D341Med (cell line): ENCODE results near the gene CYP2W1.

Experiments used
- DNase-seq: peaks from one replicate; pipeline ENCODE4 v3.0.0; 2012; ENCODE audit warnings: low spot score

Gene CYP2W1

DNA sequence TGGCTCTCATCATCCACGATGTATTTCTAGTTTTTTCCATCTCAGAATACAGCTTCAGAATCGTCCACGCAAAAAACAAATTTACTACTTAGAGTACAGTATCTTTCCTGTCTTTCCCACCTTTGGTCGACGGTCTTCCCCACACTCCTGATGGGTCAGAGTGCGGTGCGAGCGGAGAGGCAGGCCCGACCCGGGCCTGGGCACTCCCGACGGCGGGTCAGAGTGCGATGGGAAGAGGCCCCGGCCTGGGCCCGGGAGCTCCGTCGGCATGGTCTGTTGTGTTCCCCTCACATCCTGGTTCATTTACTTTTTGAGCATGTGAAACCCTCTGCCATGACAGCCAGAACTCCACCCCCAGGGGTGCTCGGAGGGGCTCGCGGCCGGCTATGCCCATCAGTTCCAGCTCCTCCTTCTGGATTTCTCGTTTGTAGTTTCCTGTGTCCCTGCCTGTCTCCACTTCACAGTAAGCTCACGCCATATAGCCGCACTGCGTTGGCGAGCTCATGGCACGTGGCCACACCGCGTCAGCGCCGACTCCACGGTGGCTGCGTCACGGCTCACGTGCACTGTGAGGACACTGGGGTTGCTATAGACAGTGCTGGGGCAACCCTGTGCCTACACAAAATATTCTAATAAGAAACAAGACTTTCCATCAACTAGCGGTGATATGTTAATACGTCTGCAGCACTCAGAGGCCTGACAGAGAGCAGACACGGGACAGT, 15.5 kb upstream of the CYP2W1 start:
- DNase-seq = no peak

GRCh38 chr7:968205-969105, 14.5 kb upstream of the CYP2W1 start:
- DNase-seq = no peak

GRCh38 chr7:969403-969802, 13.6 kb upstream of the CYP2W1 start:
- DNase-seq = no peak

DNA sequence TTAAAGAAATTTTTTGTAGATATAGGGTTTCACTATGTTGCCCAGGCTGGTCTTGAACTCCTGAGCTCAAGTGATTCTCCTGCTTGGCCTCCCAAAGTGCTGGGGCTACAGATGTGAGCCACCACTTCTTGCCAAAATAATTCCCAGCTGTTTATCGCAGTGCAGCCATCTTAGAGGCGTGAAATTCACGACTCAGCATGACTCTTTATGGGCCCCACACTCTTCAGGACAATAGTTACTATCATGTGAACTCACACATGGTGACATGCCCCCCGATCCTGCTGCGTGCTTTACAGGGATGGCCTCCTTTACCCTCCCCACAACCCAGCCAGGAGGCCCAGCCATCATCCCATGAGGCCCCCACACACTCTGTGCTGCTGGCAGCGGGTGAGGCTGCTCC, 12.2 kb upstream of the CYP2W1 start:
- no peak for DNase-seq

- no peak for DNase-seq
Measured at GRCh38 chr7:972110-972509, 10.9 kb upstream of the CYP2W1 start.

DNA sequence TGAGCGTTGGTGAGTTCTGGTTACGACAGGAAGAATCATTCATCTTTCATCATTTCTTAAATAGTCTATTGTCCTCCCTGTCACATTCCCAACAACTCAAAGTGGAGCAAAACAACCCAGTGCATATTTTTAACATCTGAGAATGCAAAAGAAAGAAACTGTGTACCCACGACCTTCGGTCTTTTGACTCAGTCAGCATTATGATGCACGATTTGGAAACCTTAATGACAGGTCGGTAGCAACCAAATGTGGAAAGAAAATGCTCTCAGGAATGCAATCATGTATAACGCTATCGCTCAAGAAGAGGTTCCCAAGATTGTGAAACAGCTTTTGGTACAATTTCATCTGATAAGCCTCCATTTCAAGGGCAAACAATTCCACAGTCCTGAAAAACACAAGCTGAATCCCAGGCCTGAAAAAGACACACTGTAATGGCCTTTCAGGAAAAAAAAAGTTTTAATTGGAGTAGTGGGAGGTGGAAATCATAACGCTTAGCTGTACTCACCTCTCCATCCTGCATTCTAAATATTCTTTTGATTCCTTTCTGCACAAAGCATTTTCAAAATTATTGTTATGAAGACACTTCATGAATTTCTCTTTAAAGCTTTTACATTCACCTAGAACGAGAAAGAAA, 10.2 kb upstream of the CYP2W1 start:
- no peak for DNase-seq

DNA sequence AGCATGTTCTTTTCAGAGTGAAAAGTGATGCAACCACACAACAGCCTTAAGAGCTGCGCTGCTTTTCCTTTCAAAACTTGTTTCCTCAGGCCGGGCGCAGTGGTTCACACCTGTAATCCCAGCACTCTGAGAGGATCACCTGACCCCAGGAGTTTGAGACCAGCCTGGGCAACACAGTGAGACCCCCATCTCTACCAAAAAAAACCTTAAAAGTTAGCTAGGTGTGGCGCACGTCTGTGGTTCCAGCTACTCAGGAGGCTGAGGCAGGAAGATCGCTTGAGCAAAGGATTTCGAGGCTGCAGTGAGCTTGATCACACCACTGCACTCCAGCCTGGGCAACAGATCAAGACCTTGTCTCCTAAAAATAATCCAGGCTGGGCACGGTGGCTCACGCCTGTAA, 9.7 kb upstream of the CYP2W1 start:
- no peak for DNase-seq

DNA sequence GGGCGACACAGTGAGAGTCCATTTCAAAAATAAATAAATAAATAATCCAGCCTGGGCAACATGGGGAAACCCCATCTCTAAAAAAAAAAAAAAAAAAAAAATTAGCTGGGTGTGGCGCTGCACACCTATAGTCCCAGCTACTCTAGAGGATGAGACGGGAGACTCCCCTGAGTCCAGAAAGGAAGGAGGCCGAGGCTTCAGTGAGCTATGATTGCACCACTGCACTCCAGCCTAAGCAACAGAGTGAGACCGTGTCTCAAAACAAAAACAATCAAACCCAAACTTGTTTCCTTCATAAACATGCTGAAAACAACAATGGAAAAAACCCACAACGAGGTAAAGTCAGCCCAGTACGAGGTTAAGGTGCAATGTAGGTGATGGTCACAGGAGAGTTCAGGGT, 8.8 kb upstream of the CYP2W1 start:
- no peak for DNase-seq

GRCh38 chr7:974820-975681, 7.9 kb upstream of the CYP2W1 start, which contains the start of gene COX19:
COX19 (minus strand) TSS chr7:975549; CDS start chr7:975509, 40 bp downstream.
- peak; percentile 98 for DNase-seq

GRCh38 chr7:975702-976473, 7.1 kb upstream of the CYP2W1 start:
- no peak for DNase-seq

DNA sequence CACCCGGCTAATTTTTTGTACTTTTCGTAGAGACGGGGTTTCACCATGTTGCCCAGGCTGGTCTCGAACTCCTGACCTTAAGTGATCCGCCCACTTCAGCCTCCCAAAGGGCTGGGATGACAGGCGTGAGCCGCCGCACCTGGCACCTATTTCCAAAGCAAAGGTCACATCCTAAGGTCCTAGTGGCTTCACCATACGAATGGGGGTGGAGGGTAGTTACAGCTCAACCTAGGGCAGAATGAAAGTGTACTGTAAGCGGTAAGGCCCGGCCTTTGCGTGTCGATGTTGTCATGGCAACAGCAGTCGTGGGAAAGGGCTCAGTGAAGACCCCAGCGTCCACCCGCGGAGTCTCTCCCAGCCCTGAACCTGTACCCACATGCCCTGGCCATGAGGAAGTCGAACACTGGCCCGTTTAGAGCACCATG, 6.1 kb upstream of the CYP2W1 start:
- DNase-seq = no peak

GRCh38 chr7:977326-978048, 5.5 kb upstream of the CYP2W1 start:
- no peak for DNase-seq

- peak; percentile 69 for DNase-seq
Measured at GRCh38 chr7:978049-978346, 5.0 kb upstream of the CYP2W1 start.

DNA sequence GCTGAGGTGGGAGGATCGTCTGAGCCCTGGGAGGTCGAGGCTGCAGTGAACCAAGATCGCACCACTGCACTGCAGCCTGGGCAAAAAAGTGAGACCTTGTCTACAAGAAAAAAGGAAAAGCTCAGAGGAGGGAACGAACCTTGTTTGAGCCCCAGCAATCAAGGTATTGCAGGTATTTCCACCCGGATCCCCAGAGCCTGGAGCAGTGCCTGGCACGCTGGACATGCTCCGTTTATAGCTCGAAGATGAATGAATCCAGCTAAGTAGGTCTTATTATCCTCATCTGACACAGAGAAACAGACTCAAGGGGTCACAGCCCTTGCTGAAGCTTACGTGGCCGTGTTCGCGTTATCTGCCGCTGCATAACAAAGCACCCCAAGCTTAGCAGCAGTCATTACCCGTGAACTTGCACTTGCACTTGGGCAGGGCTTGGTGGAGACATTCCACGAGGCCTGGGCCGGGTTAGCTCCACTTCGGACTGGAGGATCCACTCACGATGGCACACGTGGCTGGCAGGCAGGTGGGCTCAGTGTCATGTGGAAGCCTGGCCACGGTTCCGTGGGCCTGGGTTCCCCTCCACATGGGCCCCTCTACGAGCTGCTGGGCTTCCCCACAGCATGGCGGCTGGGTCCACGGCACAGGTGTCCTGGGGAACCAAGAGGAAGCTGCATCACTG, 4.4 kb upstream of the CYP2W1 start:
- DNase-seq = no peak

DNA sequence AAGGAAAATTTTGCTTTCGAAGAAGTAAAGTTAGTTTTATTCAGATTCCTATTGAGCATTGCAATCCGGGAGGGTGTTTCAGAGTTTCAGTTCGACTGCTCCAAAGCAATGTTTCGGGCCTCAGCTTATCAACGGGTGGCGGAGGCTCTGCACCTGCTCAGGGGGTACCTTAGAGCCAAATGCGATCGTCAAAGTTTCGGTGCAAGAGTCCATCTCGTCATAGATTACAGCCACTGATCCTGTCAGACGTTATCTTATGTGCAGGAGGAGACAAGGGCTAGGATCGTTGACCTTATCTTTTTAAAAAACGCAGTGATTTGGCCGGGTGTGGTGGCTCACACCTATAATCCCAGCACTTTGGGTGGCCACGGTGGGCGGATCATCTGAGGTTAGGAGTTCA, 3.8 kb upstream of the CYP2W1 start:
- no peak for DNase-seq

- no peak for DNase-seq
Measured at GRCh38 chr7:979886-980571, 3.0 kb upstream of the CYP2W1 start.

DNA sequence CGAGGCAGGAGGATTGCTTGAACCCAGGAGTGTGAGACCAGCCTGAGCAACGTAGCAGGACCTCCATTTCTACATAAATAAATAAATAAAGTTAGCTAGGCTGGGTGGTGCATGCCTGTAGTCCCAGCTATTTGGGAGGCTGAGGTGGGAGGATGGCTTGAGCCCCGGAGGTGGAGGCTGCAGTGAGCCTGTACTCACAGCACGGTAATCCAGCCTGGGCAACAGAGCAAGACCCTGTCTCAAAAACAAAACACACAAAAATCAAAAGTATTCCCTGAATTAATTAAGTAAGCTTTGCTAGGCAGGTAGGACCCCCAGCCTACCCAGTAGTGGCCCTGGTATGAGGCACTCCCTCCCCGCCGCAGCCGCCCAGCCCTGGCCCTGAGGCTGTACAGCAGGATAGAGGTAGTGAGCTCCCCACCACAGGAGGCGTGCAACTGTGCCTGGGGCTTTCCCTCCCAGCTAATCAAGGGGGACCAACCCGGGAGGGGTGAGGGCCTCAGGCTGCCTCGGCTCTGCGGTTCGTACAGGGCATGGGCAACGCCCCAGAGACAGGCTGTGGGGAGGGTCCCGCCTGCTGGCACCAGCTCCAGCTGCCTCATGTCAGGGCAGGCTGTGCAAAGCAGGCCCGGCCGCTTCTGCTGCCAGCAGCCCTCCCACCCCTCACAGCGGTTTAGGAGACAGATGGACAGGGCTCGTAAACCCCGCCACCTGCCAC, 1.0 kb upstream of the CYP2W1 start:
- DNase-seq = peak; percentile 86

DNA sequence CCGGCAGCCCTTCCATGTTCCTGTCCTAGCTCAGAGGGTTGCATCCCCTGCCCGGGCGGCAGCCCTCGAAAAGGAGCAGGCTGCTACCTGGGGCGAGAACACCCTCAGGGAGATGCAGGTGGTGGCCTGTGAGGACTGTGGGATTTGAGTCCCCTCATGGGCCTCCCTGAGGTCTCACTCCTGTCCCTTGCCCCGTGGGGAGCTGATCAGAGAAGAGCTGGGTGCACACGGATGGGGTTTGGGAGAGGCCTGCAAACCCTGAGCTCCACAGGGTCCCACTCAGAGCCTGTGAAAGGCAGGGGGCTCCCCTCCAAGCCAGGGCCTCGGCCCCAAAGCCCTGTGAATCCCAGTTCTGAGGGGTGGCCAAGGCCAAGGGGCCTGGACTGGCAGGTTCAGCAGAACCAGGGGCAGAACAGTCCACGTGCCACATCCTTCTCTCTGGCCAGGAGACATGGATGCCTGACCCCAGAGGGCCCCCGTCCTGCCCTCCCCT, 424 bp upstream of the CYP2W1 start:
- no peak for DNase-seq
